Spleen (tissue), 11 donors: Measurements from ENCODE around the gene CFAP77. TPM values are rescaled to one million over a fixed set of nuclear protein-coding genes. Genes with fewer than 3 reads are reported as not detected.

ENCODE experiments used
- DNase-seq: peaks from one replicate; pipeline ENCODE4 v3.0.0-alpha.2; 2020
- H3K27ac ChIP-seq, 8 donors: fragments of 200-600 bp; sonication (generic) in 7 of 8; 1 replicate in 4 of 8; 2 replicates in 4 of 8; pipeline versions ENCODE4 v1.5.0 to v1.8.0; 2016 to 2021; ENCODE audit warnings: inconsistent platforms in 4 of 8, mild to moderate bottlenecking in 4 of 8, moderate library complexity in 1 of 8
- H3K27me3 ChIP-seq, 7 donors: fragments of 200-600 bp; sonication (generic) in 6 of 7; replicated peaks in 1 of 7; 1 replicate in 4 of 7; 2 replicates in 3 of 7; pipeline versions ENCODE4 v1.5.0 to v1.8.0; 2016 to 2021; ENCODE audit warnings: inconsistent platforms in 3 of 7, mild to moderate bottlenecking in 1 of 7
- H3K36me3 ChIP-seq, 6 donors: fragments of 200-600 bp; sonication (generic) in 5 of 6; 1 replicate in 4 of 6; 2 replicates in 2 of 6; pipeline versions ENCODE4 v1.5.0 to v1.8.0; 2016 to 2021; ENCODE audit warnings: inconsistent platforms in 2 of 6
- H3K4me1 ChIP-seq, 6 donors: fragments of 200-600 bp; sonication (generic) in 5 of 6; 1 replicate in 3 of 6; 2 replicates in 3 of 6; pipeline versions ENCODE4 v1.5.0 to v1.8.0; 2016 to 2021; ENCODE audit warnings: inconsistent platforms in 3 of 6
- H3K4me3 ChIP-seq, 8 donors: fragments of 200-600 bp; sonication (generic) in 7 of 8; 1 replicate in 4 of 8; 2 replicates in 4 of 8; pipeline versions ENCODE4 v1.5.0 to v1.8.0; 2016 to 2021; ENCODE audit warnings: inconsistent platforms in 4 of 8, mild to moderate bottlenecking in 4 of 8, moderate library complexity in 2 of 8
- H3K9me3 ChIP-seq, 8 donors: fragments of 200-600 bp; sonication (generic) in 7 of 8; 1 replicate in 4 of 8; 2 replicates in 4 of 8; pipeline versions ENCODE4 v1.5.0 to v1.8.0; 2016 to 2021; ENCODE audit warnings: inconsistent platforms in 4 of 8
- CTCF ChIP-seq, 11 experiments: fragments of 200-600 bp in 7 of 11; fragments of 450-650 bp in 4 of 11; sonication (generic) in 4 of 11; IDR thresholded peaks in 8 of 11; conservative IDR thresholded peaks in 3 of 11; 1 replicate in 7 of 11; 2 replicates in 4 of 11; pipeline versions ENCODE4 v1.4.0 to v1.8.0; 2016 to 2021; ENCODE audit warnings: antibody characterized with exemption in 11 of 11, inconsistent platforms in 4 of 11, mild to moderate bottlenecking in 1 of 11
- POLR2A ChIP-seq, 3 donors: fragments of 450-650 bp; IDR thresholded peaks; one replicate each; pipeline ENCODE4 v1.5.1; 2017; ENCODE audit warnings: antibody characterized with exemption in 3 of 3, mild to moderate bottlenecking in 1 of 3
- POLR2AphosphoS5 ChIP-seq, 3 donors: sonication (generic); formaldehyde crosslinking; IDR thresholded peaks; one replicate each; pipeline ENCODE4 v1.5.1; 2017; ENCODE audit warnings: antibody characterized with exemption in 3 of 3
- WGBS, 5 donors: extraction: QIAGEN DNeasy Blood & Tissue Kit in 3 of 5; methylation state at CpG; one replicate each; pipeline versions ENCODE4 v1.1.5 to v1.1.7; 2013 to 2018; 5-methylcytosine and 5-hydroxymethylcytosine counted together
- intact Hi-C: fragments of 100-400 bp; cut with DNase I; formaldehyde crosslinking; loops from one replicate; pipeline ENCODE4 v1.15.0; 2023; ENCODE audit warnings: low total_unique reads
- polyA plus RNA-seq, 3 donors: library from polyadenylated mRNA; stranded (reverse); fragments of 200-250 nt; gene quantifications; one replicate each; pipeline ENCODE4 v1.2.1, GENCODE V29; 2013
- total RNA-seq, 7 donors: library from RNA; depleted of rRNA in 3 of 7; stranded (reverse); fragments of >200 nt in 3 of 7; fragmentation: NEBNext Ultra II Directional in 4 of 7; extraction: Animal tissue kit (Norgen Biotek cat#: 25700) in 4 of 7; gene quantifications; one replicate each; pipeline versions ENCODE4 v1.1.0 to v1.2.1, GENCODE V29; 2016 to 2021
- donor health status: healthy with polysubstance abuse.
- donor health status: DM: no; HTN: no; CAD: no; lungs with moderate emphysema.
- donor health status: DM: no; HTN: no; CAD: no.
- donor health status: Bipolar disorder and iron deficiency.
- donor health status: healthy.
- donor health status: DM: no; HTN: no; CAD: no.
- donor health status: DM: yes; HTN: yes; CAD: no.

CFAP77 gene
- total and polyA plus RNA-seq, 10 donors, result 0.06 TPM; not detected in 9

- Histone ChIP-seq H3K9me3 (no peaks in the 10 kb centered on the region), H3K27me3 (no peaks in the 10 kb centered on the region), H3K4me3 (no peak overlapping the region), H3K36me3 (peaks cover 0 to 100% (median 51%) of the 10 kb centered on the region in 6 donors), H3K27ac (no peak overlapping the region), H3K4me1 (no peaks in the 10 kb centered on the region)
- intact Hi-C loops, result no loop called here
- WGBS, 5 donors, result 84 to 95% (median 93%) methylated on average over 12 of the region's 12 CpGs
- TF ChIP-seq CTCF (IDR thresholded peaks at IDR 0.05 in 8 of 11, conservative IDR thresholded peaks at IDR 0.05 in 3 of 11) (no peak), POLR2AphosphoS5 (IDR thresholded peaks at IDR 0.05) (no peak), POLR2A (IDR thresholded peaks at IDR 0.05) (no peak)
- DNase-seq, result no peak
Observed at GRCh38 chr9:132600326-132600984, 190.4 kb downstream of the CFAP77 start.

- Histone ChIP-seq H3K4me1 (no peaks in the 10 kb centered on the region), H3K36me3 (peaks cover 0 to 100% (median 57%) of the 10 kb centered on the region in 6 donors), H3K4me3 (no peak overlapping the region), H3K27me3 (no peaks in the 10 kb centered on the region), H3K9me3 (no peaks in the 10 kb centered on the region), H3K27ac (no peak overlapping the region)
- DNase-seq, result no peak
- 78 to 89% (median 87%) methylated on average over 3 of the region's 3 CpGs for WGBS, 5 donors
- TF ChIP-seq POLR2AphosphoS5 (IDR thresholded peaks at IDR 0.05) (no peak), POLR2A (IDR thresholded peaks at IDR 0.05) (no peak), CTCF (IDR thresholded peaks at IDR 0.05 in 8 of 11, conservative IDR thresholded peaks at IDR 0.05 in 3 of 11) (no peak)
- intact Hi-C loops, result no loop called here
Observed at GRCh38 chr9:132602207-132602606, 192.2 kb downstream of the CFAP77 start.

- Histone ChIP-seq H3K27me3 (no peaks in the 10 kb centered on the region), H3K4me1 (no peaks in the 10 kb centered on the region), H3K27ac (no peak overlapping the region), H3K4me3 (no peak overlapping the region), H3K36me3 (peaks cover 0 to 100% (median 73%) of the 10 kb centered on the region in 6 donors), H3K9me3 (no peaks in the 10 kb centered on the region)
- WGBS, 5 donors, result 90 to 96% (median 94%) methylated on average over 6 of the region's 6 CpGs
- no peak for DNase-seq
- intact Hi-C loops, result no loop called here
- TF ChIP-seq POLR2A (IDR thresholded peaks at IDR 0.05), result no peak
- no peak for TF ChIP-seq CTCF (IDR thresholded peaks at IDR 0.05 in 8 of 11, conservative IDR thresholded peaks at IDR 0.05 in 3 of 11)
- TF ChIP-seq POLR2AphosphoS5 (IDR thresholded peaks at IDR 0.05), result no peak
Observed at GRCh38 chr9:132605387-132605786, 195.4 kb downstream of the CFAP77 start.

GRCh38 chr9:132606066-132606465 lies 196.1 kb downstream of the CFAP77 start:
- Histone ChIP-seq H3K36me3 (peaks cover 2 to 100% (median 74%) of the 10 kb centered on the region in 6 donors), H3K9me3 (no peaks in the 10 kb centered on the region), H3K4me1 (no peaks in the 10 kb centered on the region), H3K4me3 (no peak overlapping the region), H3K27ac (no peak overlapping the region), H3K27me3 (no peaks in the 10 kb centered on the region)
- no peak for TF ChIP-seq POLR2A (IDR thresholded peaks at IDR 0.05)
- no peak for TF ChIP-seq POLR2AphosphoS5 (IDR thresholded peaks at IDR 0.05)
- TF ChIP-seq CTCF (IDR thresholded peaks at IDR 0.05 in 8 of 11, conservative IDR thresholded peaks at IDR 0.05 in 3 of 11), result no peak
- no peak for DNase-seq
- WGBS, 5 donors, result 84 to 94% (median 91%) methylated on average over 6 of the region's 6 CpGs
- intact Hi-C loops, result no loop called here
